Measurements from ENCODE around the gene KLK3. TPM values are rescaled to one million over a fixed set of nuclear protein-coding genes. Genes with fewer than 3 reads are reported as not detected.
A peak's percentile ranks its signal among the peaks of the same experiment; 100 is the strongest.
"Not testable (repeated sequence)": the region's sequence is repeated elsewhere in the genome, so short reads cannot be mapped to it uniquely, and the experiment has no call there.

Gene KLK3
- total RNA-seq (2014; rRNA removed) (not detected in 2 replicates), Bru-seq, nascent RNA (percentile 29 among the genes with signal in this experiment), BruChase-seq, experiment 1, labeled RNA remaining after a 6-hour chase (percentile 34 among the genes with signal in this experiment), BruChase-seq, experiment 2, labeled RNA remaining after a 2-hour chase (percentile 13 among the genes with signal in this experiment)
- long read RNA-seq: 0 reads

GRCh38 chr19:50854636-50855410 is at the start of gene KLK3:
Gene KLK3, plus strand, starts transcription at chr19:50854915. Its CDS starts 41 bp downstream, at chr19:50854956.
- ATAC-seq (no peak), DNase-seq (no peak)
- no peak within 1 kb of the TSS for H2AFZ ChIP-seq (ENCODE audit: low read length)
- H3K4me3 ChIP-seq (ENCODE audit: low read length): no peak within 1 kb of the TSS
- H3K9me2 ChIP-seq (replicated peaks; ENCODE audit: low read length): no peaks in the 10 kb centered on the region
- H3K9me3 ChIP-seq (ENCODE audit: low read length): no peaks in the 10 kb centered on the region
- intact Hi-C loops (cut with micrococcal nuclease): no loop called here
- TF ChIP-seq EZH2phosphoT487 (IDR thresholded peaks at IDR 0.05; ENCODE audit: borderline replicate concordance, low read length) (no peak), EZH2 (IDR thresholded peaks at IDR 0.05; ENCODE audit: low read length, unreplicated experiment) (no peak), CTCF (conservative IDR thresholded peaks at IDR 0.05; ENCODE audit: low read depth, low read length) (no peak)
- ChIA-PET CTCF (no interaction called here), POLR2A (ENCODE audit: unreplicated experiment) (no interaction called here)
- no peaks in the 10 kb centered on the region for H3K36me3 ChIP-seq (ENCODE audit: low read depth, low read length)
- no peaks in the 10 kb centered on the region for H3F3A ChIP-seq (ENCODE audit: low read length, unreplicated experiment)
- H3K79me2 ChIP-seq (ENCODE audit: low read length): no peaks in the 10 kb centered on the region
- H3K4me1 ChIP-seq (ENCODE audit: insufficient read depth, low read length): no peaks in the 10 kb centered on the region
- no peaks in the 10 kb centered on the region for H4K20me1 ChIP-seq (ENCODE audit: low read length)
- H3K27me3 ChIP-seq (ENCODE audit: low read length): peaks cover 92% of the 10 kb centered on the region
- no peak within 1 kb of the TSS for H3K4me2 ChIP-seq (ENCODE audit: low read length)
- no peak within 1 kb of the TSS for H3K9ac ChIP-seq (ENCODE audit: low read length)
- no peak within 1 kb of the TSS for H3K27ac ChIP-seq (ENCODE audit: low read length)
- BruUV-seq (replicated peaks): no TSS peak

DNA sequence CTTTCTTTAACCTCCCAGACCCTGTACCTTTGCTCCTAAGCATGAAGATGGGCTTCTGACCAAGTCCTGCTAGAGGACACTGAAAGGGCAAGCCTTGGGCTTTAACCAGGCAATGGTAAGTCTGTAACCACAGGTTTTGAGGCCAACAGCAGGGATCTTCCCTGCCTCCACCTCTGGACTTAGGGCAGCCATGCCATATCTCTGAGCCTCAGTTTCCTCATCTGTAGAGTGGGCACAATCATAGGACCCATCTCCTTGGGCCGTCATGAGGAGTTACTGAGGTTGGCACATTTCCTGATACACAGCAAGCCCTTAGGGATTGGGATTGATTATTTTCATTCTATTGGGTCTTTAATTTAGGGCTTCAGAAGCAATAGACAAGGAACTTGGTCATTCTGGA is 45.9 kb upstream of the KLK3 start:
- TF ChIP-seq CTCF (conservative IDR thresholded peaks at IDR 0.05; ENCODE audit: low read depth, low read length) (no peak), EZH2 (IDR thresholded peaks at IDR 0.05; ENCODE audit: low read length, unreplicated experiment) (no peak), EZH2phosphoT487 (IDR thresholded peaks at IDR 0.05; ENCODE audit: borderline replicate concordance, low read length) (no peak)
- Histone ChIP-seq H3K4me2 (ENCODE audit: low read length) (no peak overlapping the region), H3K9ac (ENCODE audit: low read length) (no peak overlapping the region), H3K9me3 (ENCODE audit: low read length) (no peaks in the 10 kb centered on the region), H3K9me2 (replicated peaks; ENCODE audit: low read length) (no peaks in the 10 kb centered on the region), H3K79me2 (ENCODE audit: low read length) (peaks cover 7% of the 10 kb centered on the region), H3K27me3 (ENCODE audit: low read length) (no peaks in the 10 kb centered on the region), H4K20me1 (ENCODE audit: low read length) (peaks cover under 1% of the 10 kb centered on the region), H3F3A (ENCODE audit: low read length, unreplicated experiment) (no peaks in the 10 kb centered on the region), H3K36me3 (ENCODE audit: low read depth, low read length) (peaks cover under 1% of the 10 kb centered on the region; the same call in 1 of the 2 replicates), H3K4me3 (ENCODE audit: low read length) (no peak overlapping the region), H2AFZ (ENCODE audit: low read length) (no peak overlapping the region), H3K27ac (ENCODE audit: low read length) (no peak overlapping the region), H3K4me1 (ENCODE audit: insufficient read depth, low read length) (peaks cover 5% of the 10 kb centered on the region)
- no TSS peak for BruUV-seq (replicated peaks)
- POLR2A ChIA-PET (ENCODE audit: unreplicated experiment): no interaction called here
- DNase-seq (no peak), ATAC-seq (no peak)
- intact Hi-C loops (cut with micrococcal nuclease): no loop called here
- CTCF ChIA-PET: no interaction called here

- H3K4me1 ChIP-seq (ENCODE audit: insufficient read depth, low read length); POLR2A ChIA-PET (ENCODE audit: unreplicated experiment); BruUV-seq (replicated peaks); ATAC-seq; H3K4me3 ChIP-seq (ENCODE audit: low read length); H3K9ac ChIP-seq (ENCODE audit: low read length); H3K9me2 ChIP-seq (replicated peaks; ENCODE audit: low read length); H2AFZ ChIP-seq (ENCODE audit: low read length); H4K20me1 ChIP-seq (ENCODE audit: low read length); H3K27ac ChIP-seq (ENCODE audit: low read length); DNase-seq; H3K36me3 ChIP-seq (ENCODE audit: low read depth, low read length); intact Hi-C loops (cut with micrococcal nuclease); H3F3A ChIP-seq (ENCODE audit: low read length, unreplicated experiment); H3K4me2 ChIP-seq (ENCODE audit: low read length); H3K9me3 ChIP-seq (ENCODE audit: low read length); H3K79me2 ChIP-seq (ENCODE audit: low read length); CTCF ChIA-PET: not testable (repeated sequence)
- peaks cover 10% of the 10 kb centered on the region; the same call in 1 of the 2 replicates for H3K27me3 ChIP-seq (ENCODE audit: low read length)
These were observed 43.0 kb upstream of the KLK3 start for GRCh38 chr19:50811622-50812238.
